PC-9 (cell line): Measurements from ENCODE around the gene SOD3. TPM values are rescaled to one million over a fixed set of nuclear protein-coding genes. Genes with fewer than 3 reads are reported as not detected.

Source experiments
- BruUV-seq: library from RNA; stranded (reverse); fragments of 400-500 nt; replicated peaks from 2 replicates; lab custom pipeline; 2021; lab: Mats Ljungman, UMichigan
- CTCF ChIA-PET: fragments of 300-600 bp; sonication (Branson Sonifier 250); formaldehyde crosslinking; loops from one replicate; lab custom pipeline; 2022; ENCODE audit warnings: antibody characterized with exemption; lab: Charles Lee
- POLR2A ChIA-PET: fragments of 300-600 bp; sonication (Branson Sonifier 250); formaldehyde crosslinking; loops from one replicate; lab custom pipeline; 2022; ENCODE audit warnings: antibody characterized with exemption; ENCODE audit not compliant: unreplicated experiment; lab: Charles Lee
- DNase-seq, 2 experiments: peaks; one replicate each; pipeline versions ENCODE4 v3.0.0 to v3.0.0-alpha.2; 2015 to 2022; ENCODE audit warnings: mixed read lengths in 1 of 2
- H2AFZ ChIP-seq: fragments of 200-600 bp; sonication (generic); 2 replicates; pipeline ENCODE4 v1.8.1; 2017; ENCODE audit warnings: antibody characterized with exemption
- H3F3A ChIP-seq: fragments of 200-600 bp; sonication (generic); 2 replicates; pipeline ENCODE4 v1.8.1; 2017; ENCODE audit warnings: antibody characterized with exemption, mild to moderate bottlenecking, low read depth; ENCODE audit not compliant: insufficient read depth
- H3K27ac ChIP-seq: fragments of 200-600 bp; sonication (generic); 2 replicates; pipeline ENCODE4 v1.6.1; 2016; ENCODE audit warnings: mixed run types
- H3K27me3 ChIP-seq: fragments of 200-600 bp; sonication (generic); 2 replicates; pipeline ENCODE4 v1.6.1; 2016; ENCODE audit warnings: low read depth, mixed run types; ENCODE audit not compliant: insufficient read depth
- H3K36me3 ChIP-seq: fragments of 200-600 bp; sonication (generic); 2 replicates; pipeline ENCODE4 v1.6.1; 2016; ENCODE audit warnings: low read depth, mixed run types
- H3K4me1 ChIP-seq: fragments of 200-600 bp; sonication (generic); replicated peaks from 2 replicates; pipeline ENCODE4 v1.6.1; 2016; ENCODE audit warnings: mixed run types; ENCODE audit not compliant: insufficient read depth
- H3K4me2 ChIP-seq: fragments of 200-600 bp; sonication (generic); 2 replicates; pipeline ENCODE4 v1.6.1; 2017; ENCODE audit warnings: mixed run types
- H3K4me3 ChIP-seq: fragments of 200-600 bp; sonication (generic); 2 replicates; pipeline ENCODE4 v1.6.1; 2016; ENCODE audit warnings: mixed run types
- H3K79me2 ChIP-seq: fragments of 200-600 bp; sonication (generic); 2 replicates; pipeline ENCODE4 v1.6.1; 2017; ENCODE audit warnings: low read depth, mixed run types
- H3K9me2 ChIP-seq: fragments of 200-600 bp; sonication (generic); 2 replicates; pipeline ENCODE4 v1.8.1; 2017; ENCODE audit warnings: mild to moderate bottlenecking; ENCODE audit not compliant: insufficient read depth
- H3K9me3 ChIP-seq: fragments of 200-600 bp; sonication (generic); 2 replicates; pipeline ENCODE4 v1.8.1; 2016; ENCODE audit warnings: low read depth; ENCODE audit not compliant: insufficient read depth
- H4K20me1 ChIP-seq: fragments of 200-600 bp; sonication (generic); 2 replicates; pipeline ENCODE4 v1.8.1; 2017; ENCODE audit not compliant: insufficient read depth
- CTCF ChIP-seq: fragments of 200-600 bp; sonication (generic); conservative IDR thresholded peaks from 2 replicates; pipeline ENCODE4 v1.6.1; 2017; ENCODE audit warnings: mixed run types, antibody characterized with exemption, mild to moderate bottlenecking, moderate library complexity
- EZH2 ChIP-seq: fragments of 200-600 bp; sonication (generic); IDR thresholded peaks from 2 replicates; pipeline ENCODE4 v1.8.0; 2017; ENCODE audit warnings: antibody characterized with exemption, low read depth
- intact Hi-C: fragments of 100-400 bp; cut with micrococcal nuclease; formaldehyde crosslinking; loops from one replicate; pipeline ENCODE4 v1.10.0; 2022; ENCODE audit not compliant: unreplicated experiment
- total RNA-seq: library from RNA; stranded (reverse); gene quantifications from 2 replicates; pipeline ENCODE4 v1.2.3, GENCODE V29; 2021

Gene SOD3
- total RNA-seq, 1 experiment from 2014 or later: 6.3 TPM

GRCh38 chr4:24849756-24850155, 54.4 kb downstream of the SOD3 start:
- Histone ChIP-seq H3K36me3 (no peaks in the 10 kb centered on the region), H3K9me3 (no peaks in the 10 kb centered on the region), H3K27me3 (no peaks in the 10 kb centered on the region), H3F3A (no peaks in the 10 kb centered on the region), H2AFZ (no peak overlapping the region), H3K4me3 (no peak overlapping the region), H3K4me2 (no peak overlapping the region), H3K79me2 (no peaks in the 10 kb centered on the region), H3K4me1 (peaks cover 12% of the 10 kb centered on the region), H3K9me2 (no peaks in the 10 kb centered on the region), H4K20me1 (no peaks in the 10 kb centered on the region), H3K27ac (no peak overlapping the region)
- no peak for DNase-seq
- CTCF ChIA-PET: no interaction called here
- BruUV-seq: no TSS peak
- no peak for TF ChIP-seq CTCF
- no peak for TF ChIP-seq EZH2
- POLR2A ChIA-PET: no interaction called here
- intact Hi-C loops: no loop called here

Other genes starting within 250 kb of the SOD3 start
- 134 and 157 TPM in 2 replicates for gene DHX15, start 211.0 kb upstream of the SOD3 start, total RNA-seq
- gene CCDC149, start 117.5 kb downstream of the SOD3 start, total RNA-seq: 8.1 and 9.8 TPM in 2 replicates
- not detected in 2 replicates for gene LGI2, start 235.4 kb downstream of the SOD3 start, total RNA-seq